NCI-H1092 (cell line): ENCODE results near the gene CHRNB2.

ENCODE experiments used
- DNase-seq: peaks from one replicate; lab custom pipeline; 2025; lab: John Stamatoyannopoulos, UW

Gene CHRNB2

GRCh38 chr1:154581766-154582165 lies 14.2 kb downstream of the CHRNB2 start:
- DNase-seq = no peak

- no peak for DNase-seq
Observed at GRCh38 chr1:154582885-154583284, 15.3 kb downstream of the CHRNB2 start.

GRCh38 chr1:154583773-154584172 lies 16.2 kb downstream of the CHRNB2 start:
- DNase-seq = no peak

- DNase-seq = no peak
Observed at GRCh38 chr1:154584267-154584994, 16.9 kb downstream of the CHRNB2 start.

- DNase-seq = no peak
Observed at GRCh38 chr1:154586231-154586630, 18.7 kb downstream of the CHRNB2 start.

GRCh38 chr1:154586641-154587040 lies 19.1 kb downstream of the CHRNB2 start:
- DNase-seq = no peak

GRCh38 chr1:154589780-154590179 lies 22.2 kb downstream of the CHRNB2 start:
- DNase-seq = no peak

- DNase-seq = no peak
Observed at GRCh38 chr1:154590756-154591155, 23.2 kb downstream of the CHRNB2 start.

GRCh38 chr1:154591206-154591605 lies 23.6 kb downstream of the CHRNB2 start:
- no peak for DNase-seq

GRCh38 chr1:154593390-154593789 lies 25.8 kb downstream of the CHRNB2 start:
- DNase-seq = no peak

GRCh38 chr1:154594811-154595210 lies 27.2 kb downstream of the CHRNB2 start:
- DNase-seq = no peak

GRCh38 chr1:154595621-154596020 lies 28.0 kb downstream of the CHRNB2 start:
- no peak for DNase-seq

- DNase-seq = no peak
Observed at GRCh38 chr1:154598871-154599635, 31.5 kb downstream of the CHRNB2 start.

GRCh38 chr1:154599658-154600057 lies 32.1 kb downstream of the CHRNB2 start:
- DNase-seq = no peak

GRCh38 chr1:154603317-154603716 lies 35.7 kb downstream of the CHRNB2 start:
- DNase-seq = no peak

GRCh38 chr1:154605534-154605933 lies 38.0 kb downstream of the CHRNB2 start:
- no peak for DNase-seq

- DNase-seq = no peak
Observed at GRCh38 chr1:154607106-154607608, 39.6 kb downstream of the CHRNB2 start.

GRCh38 chr1:154607609-154608396 lies 40.2 kb downstream of the CHRNB2 start, which contains the start of gene ADAR:
Gene ADAR (minus strand): TSS chr1:154608186. CDS start chr1:154608006, 180 bp downstream.
- peak; percentile 66 for DNase-seq

GRCh38 chr1:154608397-154609270 lies 41.1 kb downstream of the CHRNB2 start:
- peak; percentile 76 for DNase-seq

GRCh38 chr1:154609398-154610380 lies 42.1 kb downstream of the CHRNB2 start:
- DNase-seq = no peak
